ENCODE data around the gene RALGPS1.

GRCh38 chr9:127208416-127208815 is 293.8 kb downstream of the RALGPS1 start:
- no peak for TF ChIP-seq CTCF (IDR thresholded peaks at IDR 0.05; ENCODE audit: control extremely low read depth in 1 of 3, insufficient read depth in 1 of 3, low read depth in 1 of 3, low read length in 3 of 3)
- TF ChIP-seq EZH2 (IDR thresholded peaks at IDR 0.05; ENCODE audit: low read depth, low read length, severe bottlenecking) = no peak
- no peak for TF ChIP-seq MAFK (IDR thresholded peaks at IDR 0.05; ENCODE audit: low read depth, low read length)

Data from H1 (cell line).